T47D (cell line): ENCODE results near the gene ERVH48-1.
"Not testable (repeated sequence)": the region's sequence is repeated elsewhere in the genome, so short reads cannot be mapped to it uniquely, and the experiment has no call there.

Source experiments
- DNase-seq, 2 experiments: peaks; one replicate each; pipeline versions ENCODE4 v3.0.0 to v3.0.0-alpha.2; 2011 to 2012; ENCODE audit warnings: low read depth in 1 of 2, low spot score in 1 of 2
- JUND ChIP-seq: IDR thresholded peaks from 2 replicates; pipeline ENCODE4 v1.6.1; 2012; ENCODE audit warnings: low read depth
- in situ Hi-C: cut with HindIII; loops from 2 replicates; pipeline ENCODE4 v1.10.0; 2016; ENCODE audit warnings: low sequenced_read_pairs, low pct_unique_long_range_greater_than_20kb

Gene ERVH48-1

DNA sequence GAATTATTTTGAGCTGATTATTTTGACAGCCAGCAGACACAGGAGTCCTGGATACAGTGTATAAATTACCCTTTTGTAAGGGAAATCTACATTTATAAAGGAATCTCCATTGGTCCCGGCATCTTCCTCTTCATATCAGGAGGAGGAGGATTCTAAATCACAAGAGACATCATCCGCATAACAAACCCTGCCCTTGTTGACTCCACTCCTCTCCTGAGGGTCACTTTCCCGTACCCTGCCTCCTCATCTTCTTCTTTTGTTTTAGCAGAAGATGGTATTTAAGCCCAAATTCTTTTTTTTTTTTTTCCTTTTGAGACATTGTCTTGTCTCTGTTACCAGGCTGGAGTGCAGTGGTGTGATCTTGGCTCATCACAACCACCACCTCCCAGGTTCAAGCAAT, 34.3 kb upstream of the ERVH48-1 start:
- DNase-seq, result no peak
- in situ Hi-C loops, result no loop called here
- no peak for TF ChIP-seq JUND

DNA sequence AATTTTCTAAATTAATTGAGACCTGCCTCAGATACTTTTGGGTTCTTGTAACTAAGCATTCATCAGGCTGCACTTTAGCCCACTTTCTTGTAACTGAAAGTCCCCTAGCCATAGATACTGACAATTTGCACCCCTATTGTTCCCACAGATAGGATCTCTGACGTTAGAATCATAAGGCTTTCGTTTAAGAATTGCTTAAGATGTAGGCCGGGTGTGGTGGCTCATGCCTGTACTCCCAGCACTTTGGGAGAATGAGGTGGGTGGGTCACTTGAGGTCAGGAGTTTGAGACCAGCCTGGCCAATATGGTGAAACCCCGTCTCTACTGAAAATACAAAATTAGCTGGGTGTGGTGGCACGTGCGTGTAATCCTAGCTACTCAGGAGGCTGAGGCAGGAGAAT, 32.7 kb upstream of the ERVH48-1 start:
- in situ Hi-C loops, DNase-seq: not testable (repeated sequence)

DNA sequence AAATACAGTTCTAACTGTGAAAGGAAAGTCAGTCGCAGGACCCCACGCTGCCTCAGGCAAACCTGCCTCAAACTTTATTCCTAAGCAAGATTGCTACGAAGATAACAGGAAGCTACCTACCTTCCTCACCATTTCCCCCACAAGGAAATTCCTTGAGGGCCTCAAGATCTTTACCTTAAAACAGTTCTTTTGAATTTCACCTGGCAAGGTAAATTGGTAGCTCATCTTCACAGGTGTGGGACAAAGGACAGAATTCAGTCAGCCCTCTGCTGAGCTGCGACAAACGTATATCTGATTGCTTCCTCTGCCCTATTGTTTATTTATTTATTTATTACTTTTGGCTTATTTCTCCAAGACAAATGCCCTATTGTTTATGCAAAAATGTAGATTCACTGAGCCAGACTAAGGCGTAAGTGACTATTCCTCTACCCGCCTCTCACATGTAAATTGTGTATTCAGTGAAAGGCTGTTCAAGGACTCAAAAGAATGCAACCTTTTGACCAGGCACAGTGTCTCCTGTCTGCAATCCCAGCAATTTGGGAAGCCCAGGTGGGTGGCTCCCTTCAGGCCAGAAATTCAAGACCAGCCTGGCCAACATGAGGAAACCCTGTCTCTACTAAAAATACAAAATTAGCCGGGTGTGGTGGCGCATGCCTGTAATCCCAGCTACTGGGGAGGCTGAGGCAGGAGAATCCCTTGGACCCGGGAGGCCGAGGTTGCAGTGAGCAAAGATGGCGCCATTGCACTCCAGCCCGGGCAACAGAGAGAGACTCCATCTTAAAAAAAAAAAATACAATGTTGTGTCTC, 31.6 kb upstream of the ERVH48-1 start:
- in situ Hi-C loops, result no loop called here
- TF ChIP-seq JUND, result no peak
- DNase-seq, result no peak

DNA sequence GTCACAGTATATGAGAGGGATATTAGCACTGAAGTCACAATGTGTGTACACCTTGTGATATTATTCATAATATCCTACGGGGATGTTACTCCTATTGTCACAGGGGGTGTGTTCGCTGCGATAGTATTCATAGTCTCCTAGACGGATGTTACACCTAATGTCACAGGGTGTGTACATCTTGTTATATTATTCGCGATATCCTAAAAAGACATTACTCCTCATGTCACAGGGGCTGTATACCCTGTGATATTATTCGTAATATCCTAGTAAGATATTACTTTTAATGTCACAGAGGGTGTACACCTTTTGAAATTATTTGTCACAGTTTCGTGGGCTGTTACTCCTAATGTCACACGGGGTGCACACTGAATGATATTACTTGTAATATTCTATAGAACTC, 25.8 kb upstream of the ERVH48-1 start:
- DNase-seq, in situ Hi-C loops: not testable (repeated sequence)

DNA sequence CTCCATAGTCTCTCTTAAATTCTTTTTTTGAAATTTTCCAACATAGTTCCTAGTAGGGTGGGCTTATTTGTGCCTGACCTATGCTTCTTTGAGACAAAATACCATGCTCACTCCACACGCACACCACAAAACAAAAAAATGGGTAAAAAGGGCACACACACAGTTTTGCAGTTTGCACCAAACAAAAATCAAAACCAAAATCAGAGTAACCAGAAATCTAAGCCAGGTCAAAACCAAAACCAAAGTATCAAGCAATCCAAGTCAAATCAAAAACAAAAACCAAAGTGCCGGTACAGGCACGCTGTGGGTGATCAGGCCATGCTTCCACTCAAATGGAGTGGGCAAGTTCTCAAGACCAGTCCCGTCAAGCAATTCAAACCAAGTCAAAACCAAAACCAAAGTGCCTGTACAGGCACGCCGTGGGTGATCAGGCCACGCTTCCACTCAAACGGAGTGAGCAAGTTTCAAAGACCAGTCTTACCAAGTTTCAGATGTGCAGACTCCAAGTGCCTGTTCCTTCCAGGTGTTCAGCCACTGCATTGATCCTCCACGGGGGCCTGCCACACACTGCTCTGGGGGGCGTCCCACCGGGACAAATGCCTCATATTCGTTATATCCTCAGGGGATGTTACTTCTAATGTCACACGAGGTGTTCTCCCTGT, 23.8 kb upstream of the ERVH48-1 start:
- in situ Hi-C loops, result not testable (repeated sequence)

DNA sequence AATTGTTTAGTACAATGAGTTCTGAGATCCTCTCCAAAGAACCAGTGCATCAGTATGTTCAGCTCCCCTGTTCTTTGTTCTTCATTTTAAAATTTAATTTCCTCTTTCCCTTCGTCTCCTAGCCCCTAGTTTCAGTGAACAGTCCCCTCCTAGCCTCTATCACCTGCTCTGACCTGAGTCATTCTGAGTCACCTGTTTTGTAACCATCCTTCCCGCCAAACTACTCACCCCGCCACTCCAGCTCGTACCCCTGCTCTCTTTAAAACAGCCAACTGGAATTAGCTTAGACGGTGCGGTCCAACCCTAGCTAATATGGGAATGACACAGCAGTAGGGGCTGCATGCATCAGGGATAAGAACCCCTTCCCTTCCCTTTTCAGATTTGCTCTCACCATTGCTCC, 16.8 kb upstream of the ERVH48-1 start:
- DNase-seq, result no peak
- in situ Hi-C loops, result no loop called here
- TF ChIP-seq JUND, result no peak

More for the DNA sequence above, 23.8 kb upstream of the ERVH48-1 start:
- not testable (repeated sequence) for DNase-seq

DNA sequence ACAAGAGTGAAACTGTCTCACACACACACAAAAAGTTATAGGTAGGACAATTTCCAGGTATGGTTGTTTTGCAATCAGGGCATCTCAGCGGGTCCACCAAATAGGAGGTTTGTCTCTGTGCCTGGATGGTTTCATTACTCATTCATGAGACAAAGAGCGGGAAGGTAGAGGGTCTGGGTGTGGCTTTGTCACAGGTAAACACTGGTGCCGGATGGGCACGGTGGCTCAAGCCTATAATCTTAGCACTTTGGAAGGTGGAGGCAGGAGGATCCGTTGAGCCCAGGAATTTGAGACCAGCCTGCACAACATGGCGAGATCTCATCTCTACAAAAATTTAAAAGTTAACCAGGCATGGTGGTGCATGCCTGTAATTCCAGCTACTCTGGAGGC, 16.3 kb upstream of the ERVH48-1 start:
- TF ChIP-seq JUND, result no peak

DNA sequence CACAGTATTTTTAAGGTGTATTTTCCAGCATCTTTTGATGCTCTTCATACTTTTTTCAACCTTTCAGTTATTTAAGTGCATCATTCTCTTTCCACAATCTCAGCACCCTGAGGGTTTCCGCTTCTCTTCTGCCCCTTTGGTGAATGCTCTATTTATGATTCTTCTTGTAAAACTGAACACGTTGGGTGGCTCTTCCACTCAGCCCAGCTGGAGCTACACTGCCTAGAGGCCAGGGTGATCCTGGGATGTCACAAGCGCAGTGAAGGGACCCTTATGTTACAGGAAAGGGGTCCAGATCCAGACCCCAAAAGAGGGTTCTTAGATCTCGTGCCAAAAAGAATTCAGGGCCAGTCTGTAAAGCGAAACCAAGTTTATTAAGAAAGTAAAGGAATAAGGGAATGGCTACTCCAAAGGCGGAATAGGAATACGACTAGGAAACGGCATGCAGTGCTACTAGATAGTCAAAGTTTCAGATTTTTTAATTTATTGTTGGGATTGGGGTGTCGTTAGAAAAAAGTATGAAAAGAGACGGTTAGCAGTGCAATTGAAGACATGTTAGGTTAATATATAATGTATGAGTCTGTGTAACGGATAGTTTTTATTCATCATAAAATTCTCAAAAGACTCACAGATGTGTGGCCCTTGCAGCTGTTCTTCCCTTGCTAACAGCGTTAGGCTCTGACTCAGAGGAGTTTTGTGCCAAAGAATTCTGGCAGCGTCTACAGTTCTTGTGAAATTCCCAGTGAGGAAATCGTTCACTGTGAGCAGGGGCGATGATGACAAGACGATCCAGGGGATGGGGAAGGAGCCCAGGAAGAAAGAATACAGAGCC, 14.4 kb upstream of the ERVH48-1 start:
- DNase-seq, result peak; percentile 18 to 67
- TF ChIP-seq JUND, result no peak
- in situ Hi-C loops, result no loop called here

More for the DNA sequence above, 16.3 kb upstream of the ERVH48-1 start:
- in situ Hi-C loops, result no loop called here
- DNase-seq, result no peak

DNA sequence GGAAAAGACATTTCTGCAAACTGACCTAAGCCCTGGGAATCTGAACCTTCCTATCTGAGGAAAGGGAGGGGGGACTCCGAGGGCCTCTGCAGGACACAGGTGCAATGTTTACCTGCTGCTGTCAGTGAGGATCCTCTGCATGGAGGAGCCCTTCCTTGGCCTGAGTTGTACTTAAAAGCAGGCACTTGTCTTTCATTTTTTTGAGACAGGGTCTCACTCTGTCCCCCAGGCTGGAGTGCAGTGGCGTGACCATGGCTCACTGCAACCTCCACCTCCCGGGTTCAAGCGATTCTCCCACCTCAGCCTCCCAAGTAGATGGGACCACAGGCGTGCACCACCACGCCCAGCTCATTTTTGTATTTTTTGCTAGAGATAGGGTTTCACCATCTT, 13.2 kb upstream of the ERVH48-1 start:
- DNase-seq, in situ Hi-C loops: not testable (repeated sequence)

DNA sequence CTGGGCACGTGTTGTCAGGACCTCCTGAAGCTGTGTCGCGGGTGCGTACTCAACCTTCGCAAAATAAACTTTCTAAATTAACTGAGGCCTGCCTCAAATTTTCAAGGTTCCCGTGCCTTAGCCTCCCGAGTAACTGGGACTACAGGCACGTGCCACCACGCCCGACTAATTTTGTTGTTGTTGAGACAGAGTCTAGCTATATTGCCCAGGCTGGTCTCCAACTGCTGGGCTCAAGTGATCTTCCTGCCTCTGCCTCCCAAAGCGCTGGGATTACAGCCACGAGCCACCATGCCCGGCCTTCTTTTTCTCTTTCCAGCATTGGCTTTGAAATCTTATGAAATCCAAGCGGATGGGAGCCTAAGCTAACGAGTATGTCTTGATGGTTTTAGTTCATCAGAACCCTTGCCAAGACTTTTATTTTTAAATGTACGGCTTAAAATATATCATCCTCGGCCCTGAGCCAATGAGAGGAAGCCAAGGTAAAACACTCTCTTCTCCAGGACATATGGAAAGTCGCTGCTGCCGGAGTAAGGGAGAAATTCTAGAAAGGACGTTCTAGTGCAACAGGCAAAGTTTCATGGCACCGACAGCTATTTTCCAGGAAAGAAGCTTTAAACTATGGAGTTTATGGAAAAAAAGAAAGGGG, 12.7 kb upstream of the ERVH48-1 start:
- in situ Hi-C loops, result no loop called here

DNA sequence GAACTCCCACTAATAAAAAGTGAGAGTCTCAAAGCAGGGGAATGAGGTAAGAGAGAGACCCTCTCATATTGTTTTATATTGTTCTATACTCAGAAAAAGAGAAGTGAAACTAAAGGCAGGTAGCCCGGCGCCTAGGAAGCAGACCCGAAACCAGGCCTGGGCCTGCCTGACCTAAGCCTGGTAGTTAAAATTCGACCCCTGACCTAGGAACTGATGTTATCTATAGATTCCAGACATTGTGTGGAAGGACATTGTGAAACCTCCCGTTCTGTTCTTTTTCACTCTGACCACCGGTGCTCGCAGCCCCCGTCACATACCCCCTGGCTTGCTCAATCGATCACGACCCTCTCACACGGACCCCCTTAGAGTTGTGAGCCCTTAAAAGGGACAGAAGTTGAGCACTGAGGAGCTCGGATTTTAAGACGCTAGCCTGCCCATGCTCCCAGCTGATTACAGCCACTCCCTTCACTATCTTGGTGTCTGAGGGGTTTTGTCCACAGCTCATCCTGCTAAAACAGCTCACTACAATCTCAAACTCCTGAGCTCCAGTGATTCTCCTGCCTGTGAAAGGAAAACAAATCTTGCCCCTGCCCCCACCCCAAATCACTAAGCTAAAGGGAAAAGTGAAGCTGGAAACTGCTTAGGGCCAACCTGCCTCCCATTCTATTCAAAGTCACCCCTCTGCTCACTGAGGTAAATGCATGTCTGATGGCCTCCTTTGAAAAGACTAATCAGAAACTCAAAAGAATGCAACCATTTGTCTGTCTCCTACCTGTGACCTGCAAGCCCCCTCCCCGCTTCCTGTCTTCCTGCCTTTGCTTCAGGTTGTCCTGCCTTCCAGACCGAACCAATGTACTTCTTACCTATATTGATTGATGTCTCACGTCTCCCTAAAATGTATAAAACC, 11.9 kb upstream of the ERVH48-1 start:
- in situ Hi-C loops, DNase-seq: not testable (repeated sequence)

More for the DNA sequence above, 12.7 kb upstream of the ERVH48-1 start:
- no peak for TF ChIP-seq JUND
- DNase-seq, result no peak

DNA sequence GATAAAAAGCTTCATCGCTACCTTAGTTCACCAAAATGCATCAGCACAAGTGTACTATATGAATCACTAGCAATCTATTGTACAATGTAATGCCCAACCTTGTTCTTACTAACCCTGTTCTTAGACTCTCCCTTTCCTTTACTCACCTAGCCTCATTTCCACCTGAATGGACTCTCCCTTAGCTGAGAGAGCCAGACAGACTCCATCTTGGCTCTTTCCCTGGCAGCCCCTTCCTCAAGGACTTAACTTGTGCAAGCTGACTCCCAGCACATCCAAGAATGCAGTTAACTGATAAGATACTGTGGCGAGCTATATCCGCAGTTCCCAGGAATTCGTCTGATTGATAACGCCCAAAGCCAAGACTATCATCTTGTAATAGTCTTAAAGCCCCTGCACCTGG, 10.9 kb upstream of the ERVH48-1 start:
- DNase-seq, in situ Hi-C loops: not testable (repeated sequence)

DNA sequence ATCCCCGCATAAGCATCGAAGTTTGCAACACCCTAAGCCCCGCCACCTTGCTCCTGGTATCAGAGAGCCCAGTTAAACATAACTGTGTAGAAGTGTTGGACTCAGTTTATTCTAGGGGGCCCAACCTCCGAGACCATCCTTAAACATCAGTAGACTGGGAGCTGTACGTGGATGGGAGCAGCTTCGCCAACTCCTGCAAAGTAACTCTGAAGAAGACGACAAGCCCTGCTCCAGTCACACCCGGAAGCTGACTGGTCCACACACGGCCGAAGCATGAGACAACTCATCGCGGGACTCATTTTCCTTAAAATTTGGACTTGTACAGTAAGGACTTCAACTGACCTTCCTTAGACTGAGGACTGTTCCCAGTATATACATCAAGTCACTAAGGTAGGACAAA, 8.5 kb upstream of the ERVH48-1 start:
- DNase-seq, in situ Hi-C loops: not testable (repeated sequence)

DNA sequence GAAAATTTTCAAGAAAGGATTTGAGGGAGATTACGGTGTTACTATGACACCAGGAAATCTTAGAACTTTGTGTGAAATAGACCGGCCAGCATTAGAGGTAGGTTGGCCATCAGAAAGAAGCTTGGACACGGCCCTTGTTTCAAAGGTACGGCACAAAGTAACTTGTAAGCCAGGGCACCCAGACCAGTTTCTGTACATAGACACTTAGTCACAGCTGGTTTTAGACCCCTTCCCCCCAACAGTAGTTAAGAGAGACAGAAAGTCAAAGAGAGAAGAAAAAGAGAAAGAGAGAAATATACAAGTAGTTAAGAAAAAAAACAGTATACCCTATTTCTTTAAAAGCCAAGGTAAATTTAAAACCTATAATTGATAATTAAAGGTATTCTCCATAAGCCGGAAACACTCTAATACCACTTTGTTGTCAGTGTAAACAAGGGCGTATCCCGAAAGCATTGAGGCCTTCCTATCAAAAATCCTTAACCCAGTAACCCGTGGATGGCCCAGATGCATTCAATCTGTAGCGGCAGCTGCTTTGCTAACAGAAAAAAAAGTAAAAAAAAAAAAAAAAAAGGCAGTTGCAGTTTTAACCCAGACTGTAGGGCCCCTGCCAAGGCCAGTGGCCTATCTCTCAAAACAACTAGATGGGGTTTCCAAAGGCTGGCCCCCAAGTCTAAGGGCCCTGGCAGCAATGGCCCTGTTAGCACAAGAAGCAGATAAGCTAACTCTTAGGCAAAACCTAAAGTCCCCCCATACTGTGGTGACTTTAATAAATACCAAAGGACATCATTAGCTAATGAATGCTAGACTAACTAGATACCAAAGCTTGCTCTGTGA, 7.9 kb upstream of the ERVH48-1 start:
- DNase-seq, in situ Hi-C loops: not testable (repeated sequence)

DNA sequence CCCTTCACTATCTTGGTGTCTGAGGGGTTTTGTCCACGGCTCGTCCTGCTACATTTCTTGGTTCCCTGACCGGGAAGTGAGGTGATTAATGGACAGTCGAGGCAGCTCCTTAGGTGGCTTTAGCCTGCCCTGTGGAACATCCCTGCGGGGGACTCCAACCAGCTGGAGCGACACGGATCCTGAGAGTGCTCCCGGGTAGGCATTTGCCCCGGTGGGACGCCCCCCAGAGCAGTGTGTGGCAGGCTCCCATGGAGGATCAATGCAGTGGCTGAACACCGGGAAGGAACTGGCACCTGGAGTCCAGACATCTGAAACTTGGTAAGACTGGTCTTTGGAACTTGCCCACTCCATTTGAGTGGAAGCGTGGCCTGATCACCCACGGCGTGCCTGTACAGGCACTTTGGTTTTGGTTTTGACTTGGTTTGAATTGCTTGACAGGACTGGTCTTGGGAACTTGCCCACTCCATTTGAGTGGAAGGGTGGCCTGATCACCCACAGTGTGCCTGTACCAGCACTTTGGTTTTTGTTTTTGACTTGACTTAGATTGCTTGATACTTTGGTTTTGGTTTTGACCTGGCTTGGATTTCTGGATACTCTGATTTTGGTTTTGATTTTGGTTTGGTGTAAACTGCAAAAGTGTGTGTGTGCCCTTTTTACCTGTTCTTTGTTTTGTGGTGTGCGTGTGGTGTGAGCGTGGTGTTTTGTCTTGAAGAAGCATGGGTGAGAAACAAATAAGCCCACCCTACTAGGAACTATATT, 7.1 kb upstream of the ERVH48-1 start:
- DNase-seq, in situ Hi-C loops: not testable (repeated sequence)
